ENCODE measurements around the gene SVIP.

Gene SVIP, protein sequence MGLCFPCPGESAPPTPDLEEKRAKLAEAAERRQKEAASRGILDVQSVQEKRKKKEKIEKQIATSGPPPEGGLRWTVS

DNA sequence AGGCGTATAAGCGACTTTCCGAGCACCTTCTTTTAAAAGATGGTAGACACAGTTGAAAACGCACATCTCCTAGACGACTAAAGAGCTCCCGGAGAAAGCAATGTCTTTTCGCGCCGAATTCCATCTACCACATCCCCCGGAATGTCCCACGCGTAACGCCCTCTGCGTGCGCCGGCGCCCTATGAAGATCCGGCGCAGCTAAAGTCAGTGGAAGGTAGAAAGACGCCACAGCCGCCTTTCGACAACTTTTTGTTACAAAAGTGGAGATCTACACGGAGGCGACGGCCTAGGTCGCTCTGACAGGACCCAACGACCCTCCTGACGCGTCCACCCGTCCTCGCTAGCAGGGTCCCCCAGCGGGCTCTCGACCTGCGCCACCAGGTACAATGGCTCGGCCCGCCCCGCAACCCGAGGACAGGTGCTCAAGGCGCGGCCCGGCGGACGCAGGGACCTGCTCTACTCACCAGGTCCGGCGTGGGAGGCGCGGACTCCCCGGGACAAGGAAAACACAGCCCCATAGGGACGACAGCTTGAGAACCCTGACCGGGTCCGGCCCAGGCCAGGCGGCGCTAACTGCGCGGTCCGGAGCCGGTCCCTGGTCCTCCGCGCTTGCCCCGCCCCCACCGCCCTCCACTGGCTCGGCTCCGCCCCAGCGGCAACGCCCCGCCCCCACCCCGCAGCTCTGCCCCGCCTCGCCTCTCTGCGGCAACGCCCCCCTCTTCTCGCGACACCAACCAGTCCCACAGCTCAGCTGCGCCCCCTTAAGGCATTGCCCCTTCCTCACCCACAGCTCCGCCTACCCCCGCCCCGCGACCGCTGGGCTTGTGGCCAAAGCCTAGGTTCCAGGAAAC, at the start of gene SVIP:
Gene SVIP, minus strand, starts transcription at position 571 of the 851 bp plus-strand sequence. Its CDS starts 53 bp downstream, at position 518.
- peak; percentile 71 for DNase-seq (ENCODE audit: low spot score)

DNA sequence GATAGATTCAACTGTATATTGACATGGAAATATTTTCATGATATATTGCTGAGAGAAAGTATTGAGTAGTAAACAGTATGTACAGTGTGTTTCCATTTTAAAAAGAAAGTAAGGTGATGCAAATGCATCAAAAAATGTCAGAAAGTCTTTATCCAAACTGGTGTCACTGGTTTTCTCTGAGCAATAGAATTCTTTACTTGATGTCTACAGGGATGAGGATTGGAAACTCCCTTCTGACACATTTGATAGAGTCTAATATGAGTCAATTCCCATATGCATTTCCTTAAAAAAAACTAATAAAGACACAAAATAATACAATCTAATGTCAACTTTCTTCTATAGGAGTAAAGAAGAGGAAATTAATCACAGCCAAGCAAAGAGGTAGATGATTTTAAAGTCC, 49.0 kb upstream of the SVIP start:
- DNase-seq (ENCODE audit: low spot score) = no peak

DNA sequence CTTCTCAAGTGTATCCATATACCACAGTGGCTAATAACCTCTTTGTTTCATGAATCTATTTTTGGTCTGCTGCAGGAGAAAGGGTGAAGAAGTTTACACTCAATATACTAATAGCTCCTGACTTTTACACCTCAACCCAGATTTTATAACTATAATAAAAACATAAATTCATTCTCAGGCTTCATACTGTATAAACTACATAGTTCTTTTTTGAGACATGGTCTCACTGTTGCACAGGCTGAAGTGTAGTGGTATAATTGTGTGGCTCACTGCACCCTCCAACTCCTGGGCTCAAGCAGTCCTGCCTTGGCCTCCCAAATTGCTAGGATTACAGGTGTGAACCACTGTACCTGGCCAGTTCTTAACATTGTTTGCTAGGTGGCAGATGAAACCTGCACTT, 48.4 kb upstream of the SVIP start:
- no peak for DNase-seq (ENCODE audit: low spot score)

DNA sequence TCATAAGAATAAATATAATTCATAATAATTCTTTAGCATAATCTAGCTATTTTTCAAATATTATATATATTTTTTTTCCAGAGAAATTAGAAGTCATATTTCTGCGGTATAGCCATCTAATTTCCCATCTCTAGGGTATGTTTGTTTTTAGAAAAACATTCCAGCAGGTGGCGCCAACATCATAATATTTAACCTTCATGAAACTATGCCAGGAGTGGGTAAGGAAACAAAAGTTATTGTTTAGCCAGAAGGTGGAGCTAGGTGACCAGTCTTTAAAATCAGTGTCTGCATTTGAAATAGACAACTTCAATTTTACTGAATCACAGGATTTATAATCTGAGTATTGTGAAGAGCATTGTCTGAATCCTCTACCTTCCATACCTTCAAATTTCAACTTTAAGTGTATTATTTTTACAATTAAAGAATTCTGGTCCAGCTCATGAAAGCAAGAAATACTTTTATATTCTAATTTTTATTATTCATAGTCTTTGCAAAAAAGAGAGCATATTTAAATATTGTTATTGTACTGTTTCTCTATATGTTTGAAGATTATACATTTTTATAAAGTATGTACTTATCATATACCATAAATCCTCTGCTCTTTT, 46.4 kb upstream of the SVIP start:
- DNase-seq (ENCODE audit: low spot score) = peak; percentile 23

DNA sequence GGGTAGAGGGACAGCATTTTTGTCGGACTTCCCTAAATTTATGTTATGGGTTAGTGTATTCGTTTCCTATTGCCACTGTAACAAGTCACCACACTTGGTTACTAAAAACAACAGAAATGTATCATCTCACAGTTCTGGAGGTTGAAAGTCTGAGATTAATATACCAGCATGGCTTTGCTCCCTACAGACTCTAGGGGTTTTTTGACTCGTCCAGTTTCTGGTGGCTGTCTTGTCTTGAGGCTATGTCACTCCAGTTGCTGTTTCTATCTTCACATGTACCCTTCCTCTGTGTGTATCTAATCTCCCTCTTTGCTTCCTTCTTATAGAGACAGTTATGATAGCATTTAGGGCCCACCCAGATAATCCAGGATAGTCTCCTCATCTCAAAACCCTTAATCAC, 39.7 kb upstream of the SVIP start:
- DNase-seq (ENCODE audit: low spot score) = no peak

DNA sequence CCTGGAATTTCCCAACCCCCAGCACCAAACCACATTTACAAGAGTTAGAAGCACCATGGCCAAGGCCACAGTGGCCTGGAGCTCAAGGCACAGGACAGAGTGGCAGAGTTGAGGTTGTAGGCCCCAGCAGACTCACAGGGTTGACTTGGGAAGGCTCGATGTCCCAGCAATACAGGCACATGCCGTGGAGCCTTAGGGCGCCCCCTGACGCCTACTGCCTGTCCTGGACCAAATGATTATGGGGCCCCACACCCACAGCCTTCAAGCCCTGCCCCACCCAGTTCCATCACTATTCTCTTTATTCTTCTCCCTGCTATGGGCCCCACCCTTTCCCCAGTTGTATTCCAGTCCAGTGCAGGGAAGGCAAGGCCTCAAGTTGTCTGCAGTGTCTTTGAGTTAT, 30.6 kb upstream of the SVIP start, which contains the start of gene CCDC179:
Gene CCDC179, minus strand, starts transcription at position 234 of the 400 bp plus-strand sequence. Its CDS starts 53 bp downstream, at position 181.
- DNase-seq (ENCODE audit: low spot score) = no peak

DNA sequence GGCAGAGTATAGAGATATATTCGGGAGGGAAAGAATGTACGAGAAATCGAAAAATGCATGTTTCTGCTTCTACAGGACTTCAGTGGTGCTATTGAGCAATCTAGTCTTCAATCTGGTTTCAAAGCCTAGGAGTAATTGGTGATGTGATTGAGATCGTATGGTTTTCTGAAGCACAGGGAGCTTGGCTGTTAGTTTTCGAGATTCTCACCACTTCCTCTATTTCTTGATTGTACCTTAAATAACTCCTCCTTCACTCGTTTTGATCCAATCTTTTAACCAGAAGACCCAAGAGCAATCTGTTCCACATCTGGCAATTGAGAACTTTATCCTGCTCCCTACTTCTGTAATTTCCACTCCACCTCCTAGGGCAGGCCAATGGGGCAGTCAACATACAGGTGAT, 30.2 kb upstream of the SVIP start:
- no peak for DNase-seq (ENCODE audit: low spot score)

DNA sequence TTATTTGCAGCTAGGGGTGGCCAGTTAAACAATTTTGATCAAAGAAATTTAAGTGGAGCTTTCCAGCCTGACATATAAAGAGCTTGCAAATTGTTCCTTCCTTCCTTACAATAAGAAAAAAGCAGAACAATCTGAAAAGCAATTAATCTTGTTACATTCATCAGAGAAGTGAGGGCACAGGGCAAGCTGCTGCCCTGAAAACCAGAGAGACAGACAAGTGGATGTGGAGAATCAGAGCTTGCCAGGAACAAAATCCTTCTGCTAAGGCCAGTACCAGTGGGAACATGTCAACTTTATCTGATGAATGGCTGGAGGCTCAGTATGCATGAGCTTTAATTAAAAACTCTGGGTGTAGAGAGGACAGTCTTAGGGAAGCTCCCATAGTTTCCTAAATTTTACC, 21.9 kb upstream of the SVIP start:
- no peak for DNase-seq (ENCODE audit: low spot score)

DNA sequence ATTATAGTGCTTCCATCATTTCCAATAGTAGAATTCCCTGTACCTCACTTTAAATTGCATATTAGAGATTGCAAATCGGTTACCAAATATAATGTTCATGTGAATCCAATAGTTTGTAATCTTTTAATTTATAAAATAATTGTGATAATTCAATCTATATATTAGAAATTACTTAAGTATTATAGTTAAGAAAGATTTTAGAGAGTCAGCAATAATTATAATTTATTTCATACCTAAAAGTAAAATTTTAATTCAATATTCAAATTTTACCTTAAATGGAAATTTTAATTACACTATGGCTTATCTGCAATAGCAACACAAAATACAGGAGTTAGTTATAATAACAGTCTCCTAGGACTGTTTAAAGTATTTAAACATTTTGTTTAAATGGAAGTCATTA, 17.1 kb upstream of the SVIP start:
- no peak for DNase-seq (ENCODE audit: low spot score)

DNA sequence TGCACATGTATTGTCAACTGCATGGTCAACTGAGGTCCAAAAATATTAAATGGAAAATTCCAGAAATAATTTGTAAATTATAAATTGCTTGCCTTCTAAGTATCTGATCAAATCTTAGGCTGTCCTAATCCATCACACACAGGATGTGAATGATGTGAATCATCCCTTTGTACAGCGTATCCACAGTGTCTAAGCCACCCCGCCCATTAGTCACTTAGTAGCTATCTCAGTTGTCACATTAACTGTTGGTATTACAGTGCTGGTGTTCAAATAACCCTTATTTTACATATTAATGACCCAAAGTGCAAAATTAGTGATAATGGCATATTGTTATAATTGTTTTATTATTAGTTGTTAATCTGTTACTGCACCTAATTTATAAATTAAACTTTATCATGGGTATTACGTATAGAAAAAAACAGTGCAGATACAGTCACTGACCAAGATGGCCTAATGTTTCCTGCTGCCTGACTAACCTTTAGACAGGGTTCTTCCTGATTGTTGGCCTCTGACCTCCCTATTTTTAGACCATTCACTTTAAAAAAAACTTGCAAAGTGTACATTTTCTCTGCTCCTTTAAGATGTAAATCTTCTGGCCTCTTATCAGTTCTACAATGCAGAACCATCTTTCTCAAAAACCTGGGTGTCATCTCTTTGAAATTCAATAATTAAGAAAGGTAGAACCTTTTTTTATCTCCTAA, 2.9 kb upstream of the SVIP start:
- peak; percentile 9 for DNase-seq (ENCODE audit: low spot score)

DNA sequence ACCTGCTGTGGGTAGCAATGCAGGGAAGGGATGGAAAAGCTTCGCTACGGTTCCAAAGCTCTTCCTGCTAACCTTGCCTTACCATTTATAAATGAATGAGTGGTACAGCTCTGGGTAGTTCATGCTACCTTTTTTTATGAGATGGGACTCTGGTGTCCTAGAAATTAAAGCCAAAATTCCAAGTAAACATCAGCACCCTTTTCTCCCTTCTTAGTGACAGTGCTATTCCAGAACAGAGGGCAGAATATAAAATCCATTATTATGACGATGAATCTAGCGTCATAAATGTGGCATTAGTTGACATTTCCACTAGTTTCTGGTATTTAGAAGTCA, 447 bp upstream of the SVIP start:
- no peak for DNase-seq (ENCODE audit: low spot score)

DNA sequence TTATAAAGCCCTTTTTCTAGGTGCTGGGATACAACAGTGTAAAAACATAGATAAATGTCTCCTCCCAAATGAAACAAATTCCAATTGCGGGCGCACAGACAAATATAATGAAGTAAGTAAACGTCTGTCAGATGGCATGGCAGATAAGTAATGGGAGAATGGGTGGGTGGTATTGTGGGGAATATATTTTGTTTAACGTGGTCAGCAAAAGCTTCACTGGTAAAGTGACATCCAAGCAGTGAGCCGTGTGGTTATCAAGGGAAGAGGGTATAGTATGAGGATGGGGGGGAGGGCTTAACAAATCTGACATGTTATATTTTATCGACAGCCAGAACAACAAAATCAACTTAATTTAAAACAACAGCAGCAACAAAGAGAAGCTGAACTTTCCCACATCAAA, 1.2 kb downstream of the SVIP start:
- DNase-seq (ENCODE audit: low spot score) = no peak

DNA sequence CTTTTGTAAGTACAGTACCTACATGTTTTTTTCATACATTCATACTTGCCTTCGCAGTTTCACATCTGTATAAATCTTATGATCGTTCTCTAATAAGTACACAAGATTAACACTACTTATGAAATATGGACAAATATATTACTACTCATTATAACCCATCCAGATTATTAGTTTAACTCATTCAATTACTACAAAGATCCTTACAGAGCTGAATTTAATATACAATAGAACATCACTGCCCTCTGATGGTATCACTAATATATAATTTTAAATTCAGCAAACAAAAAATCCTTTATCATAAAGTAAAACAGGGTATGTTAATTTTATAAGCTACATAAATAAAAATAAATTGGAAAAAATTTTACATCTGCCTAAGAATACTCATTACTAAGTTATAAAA, 7.4 kb downstream of the SVIP start:
- DNase-seq (ENCODE audit: low spot score) = no peak

DNA sequence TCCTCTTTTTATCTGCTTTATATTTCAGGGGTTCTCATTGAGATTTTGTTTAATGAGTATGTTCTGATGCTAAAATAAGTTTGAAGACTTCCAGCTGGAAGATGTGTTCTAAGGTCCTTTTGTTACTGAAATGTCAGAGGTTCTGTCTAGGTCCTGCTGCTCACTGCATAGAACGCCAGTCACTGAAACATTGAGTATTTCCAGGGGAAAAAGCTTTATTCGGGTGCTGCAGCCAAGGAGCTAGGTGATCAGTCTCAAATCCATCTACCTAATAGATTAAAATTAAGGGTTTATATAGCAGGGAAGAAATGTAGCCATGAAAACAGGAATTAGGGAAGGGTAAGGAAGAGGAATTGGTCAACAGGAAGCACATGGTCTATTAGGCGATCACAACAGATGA, 19.7 kb downstream of the SVIP start:
- DNase-seq (ENCODE audit: low spot score) = no peak

DNA sequence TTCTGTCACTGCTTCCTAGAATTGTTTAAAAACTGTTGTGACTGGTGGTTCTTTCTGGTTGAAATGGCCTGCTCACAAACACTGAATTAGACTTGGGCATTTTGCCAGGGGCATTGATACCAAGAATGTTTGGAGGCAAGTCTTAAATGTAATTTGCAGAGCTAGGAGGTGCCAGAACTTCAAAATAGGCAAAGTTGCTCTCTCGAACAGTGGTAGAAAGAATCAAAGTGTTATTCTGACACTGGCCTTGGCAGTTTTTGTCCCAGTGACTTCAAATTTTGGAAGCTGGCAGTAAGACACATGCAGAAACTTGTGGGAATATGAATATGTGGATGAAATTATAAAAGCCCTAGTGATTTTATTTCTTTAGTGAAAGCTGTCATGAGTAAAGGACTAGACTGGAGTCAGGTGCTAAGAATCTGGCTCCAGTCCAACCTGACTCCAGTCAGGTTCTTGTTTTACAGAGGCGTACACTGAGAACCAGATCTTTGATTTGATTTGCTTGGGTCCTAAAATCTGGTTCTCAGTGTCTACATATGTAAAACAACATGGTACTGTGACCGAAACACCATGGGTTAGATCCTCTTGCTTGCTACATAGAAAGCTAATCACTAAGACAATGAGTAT, 20.9 kb downstream of the SVIP start:
- no peak for DNase-seq (ENCODE audit: low spot score)

DNA sequence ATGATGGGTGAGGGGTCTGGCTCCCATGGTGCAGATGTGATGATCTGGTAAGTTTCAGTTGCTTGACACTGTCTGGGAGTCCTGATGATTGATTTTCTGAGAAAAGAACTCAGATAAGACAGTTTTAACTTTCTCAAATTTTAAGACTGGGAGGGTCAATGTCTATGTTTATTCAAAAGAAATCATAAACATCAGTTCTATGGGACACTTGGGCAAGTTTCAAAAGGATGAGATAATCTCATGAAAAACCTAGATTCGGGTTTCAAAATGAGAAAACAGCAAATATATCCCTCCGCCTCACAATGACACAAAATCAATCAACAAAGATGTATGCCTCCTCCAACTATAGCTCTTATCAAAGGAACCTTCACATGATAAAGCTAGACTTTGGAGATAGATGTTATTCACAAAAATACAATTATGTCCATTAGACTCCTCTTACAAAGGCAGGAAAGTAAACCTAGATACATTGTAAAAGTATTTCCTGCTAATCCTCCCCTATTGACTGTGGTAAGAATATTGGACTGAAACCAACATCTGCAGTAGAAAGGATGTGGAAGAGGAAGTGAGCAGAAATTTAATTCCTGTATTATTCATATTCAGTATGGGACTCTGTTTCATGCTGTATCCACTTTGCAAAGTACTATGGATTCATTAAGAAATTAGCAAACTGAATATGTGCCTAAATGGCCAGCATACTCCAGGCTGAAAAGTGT, 21.6 kb downstream of the SVIP start:
- no peak for DNase-seq (ENCODE audit: low spot score)

DNA sequence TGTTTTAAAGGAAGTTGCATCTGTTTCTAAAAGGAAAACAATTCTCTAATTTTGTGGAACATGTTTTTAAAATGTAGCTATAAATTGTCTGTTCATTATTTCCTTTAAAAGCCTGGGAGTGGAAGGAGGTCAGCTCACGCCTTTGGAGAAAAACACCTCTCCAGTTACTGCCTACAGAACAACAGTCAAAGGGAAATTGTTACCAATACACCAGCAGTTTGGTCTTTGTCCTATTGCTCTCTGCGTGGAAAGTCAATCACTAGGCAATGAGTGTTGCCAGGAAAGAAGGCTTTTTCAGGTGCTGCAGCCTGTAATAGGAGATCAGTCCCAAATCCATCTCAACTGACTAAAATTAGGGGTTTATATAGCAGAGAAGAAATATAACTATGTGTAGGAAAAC, 22.2 kb downstream of the SVIP start:
- DNase-seq (ENCODE audit: low spot score) = no peak

DNA sequence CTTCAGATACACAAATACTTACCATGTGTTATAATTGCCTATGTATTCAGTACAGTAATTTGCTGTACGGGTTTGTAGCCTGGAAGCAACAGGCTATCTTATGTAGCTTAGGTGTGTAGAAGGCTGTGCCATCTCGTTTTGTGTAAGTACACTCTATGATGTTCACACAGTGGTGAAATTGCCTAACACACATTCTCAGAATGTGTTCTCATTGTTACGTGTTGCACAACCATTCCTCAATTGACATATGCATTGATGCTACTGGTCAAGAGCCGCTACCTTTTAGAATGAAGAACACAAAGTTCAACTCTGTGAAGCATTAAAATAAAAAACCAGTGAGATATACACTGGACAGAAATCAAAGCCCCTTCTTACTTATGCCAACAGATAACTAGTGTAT, 26.7 kb downstream of the SVIP start:
- no peak for DNase-seq (ENCODE audit: low spot score)

DNA sequence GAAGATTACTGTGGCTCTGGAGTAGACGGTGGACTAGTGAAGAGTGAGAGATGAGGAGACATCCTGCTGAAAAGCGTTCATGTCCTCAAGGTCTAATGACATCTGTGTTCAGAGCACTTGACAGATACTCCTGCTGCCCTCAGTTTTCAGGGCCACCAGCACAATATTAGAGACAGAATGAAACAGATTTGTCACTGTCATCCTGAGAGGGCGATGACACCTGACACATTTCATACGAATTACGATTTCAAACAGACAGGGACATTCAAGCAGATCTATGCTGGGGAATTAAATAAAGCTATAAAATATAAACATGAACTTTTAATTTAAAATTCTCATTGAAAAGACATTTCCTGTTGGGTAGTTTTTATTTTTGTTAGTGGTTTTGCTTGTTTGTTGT, 29.1 kb downstream of the SVIP start:
- no peak for DNase-seq (ENCODE audit: low spot score)

DNA sequence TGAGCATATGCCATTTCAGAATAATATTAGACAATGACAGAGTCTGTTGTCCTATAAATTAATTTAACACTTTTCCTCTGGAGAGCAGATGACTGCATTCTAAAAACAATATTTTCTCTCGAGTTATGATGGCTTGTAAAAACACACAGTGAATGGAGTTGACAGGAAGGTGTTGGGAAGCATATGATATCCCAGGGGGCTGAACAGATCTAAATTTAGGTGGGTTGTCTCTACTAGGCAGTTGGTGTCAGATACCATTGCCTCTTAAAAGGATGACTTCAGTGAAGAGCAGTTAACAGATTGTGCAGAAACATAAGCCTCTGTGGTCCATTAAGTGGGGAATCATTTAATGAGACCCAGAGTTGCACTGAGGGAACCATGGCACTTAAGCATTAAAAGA, 30.7 kb downstream of the SVIP start:
- DNase-seq (ENCODE audit: low spot score) = no peak

DNA sequence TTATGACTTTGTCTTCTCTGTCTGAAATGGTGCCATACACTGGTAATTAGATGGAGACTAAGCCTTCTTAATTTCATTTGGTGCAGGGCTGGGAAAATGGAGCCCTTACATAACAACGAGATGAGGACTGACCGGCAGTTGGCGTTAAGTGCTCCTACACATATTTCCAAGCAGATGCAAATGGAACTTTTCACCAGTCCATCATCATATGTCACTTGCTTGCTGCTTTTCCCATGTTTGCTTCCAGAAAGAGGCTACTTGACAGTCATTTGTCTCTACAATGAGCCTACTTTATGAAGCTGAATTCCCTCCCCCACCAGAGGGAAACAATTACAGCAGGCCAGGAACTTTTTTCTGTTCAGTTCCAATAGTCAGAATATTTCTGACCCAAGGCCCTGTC, 32.6 kb downstream of the SVIP start:
- DNase-seq (ENCODE audit: low spot score) = no peak

DNA sequence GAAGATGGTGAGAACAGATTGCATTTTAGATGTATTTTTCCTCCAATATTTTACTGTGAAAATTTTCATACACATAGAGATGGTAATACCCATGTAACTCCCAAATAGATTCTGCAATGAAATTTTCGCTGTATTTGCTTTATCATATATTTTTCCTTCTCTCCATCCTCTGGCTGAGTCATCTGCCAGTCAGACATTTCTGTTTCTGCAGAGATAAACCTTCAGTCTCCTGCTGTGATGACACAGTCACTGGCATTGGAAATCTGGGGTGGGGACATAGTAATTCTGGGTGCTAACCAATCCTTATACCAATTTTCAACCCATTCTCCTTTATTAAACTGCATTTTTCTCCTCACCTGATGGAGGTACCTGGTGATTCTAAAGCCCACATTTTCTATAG, 33.7 kb downstream of the SVIP start:
- no peak for DNase-seq (ENCODE audit: low spot score)

Measured in HuH-7 (cell line).